HK-2 (cell line): ENCODE results near the gene ITPKB.
A peak's percentile ranks its signal among the peaks of the same experiment; 100 is the strongest.

ENCODE experiments used
- DNase-seq: peaks from one replicate; pipeline ENCODE4 v3.0.0-alpha.2; 2018; ENCODE audit not compliant: unreplicated experiment

ITPKB gene

GRCh38 chr1:226704169-226704937 is 34.7 kb downstream of the ITPKB start:
- no peak for DNase-seq

- peak; percentile 78 for DNase-seq
Measured at GRCh38 chr1:226702957-226703831, 35.9 kb downstream of the ITPKB start.

GRCh38 chr1:226702318-226702956 is 36.6 kb downstream of the ITPKB start:
- DNase-seq: no peak

- DNase-seq: no peak
Measured at GRCh38 chr1:226700861-226701260, 38.2 kb downstream of the ITPKB start.

- DNase-seq: no peak
Measured at GRCh38 chr1:226699166-226699565, 39.9 kb downstream of the ITPKB start.

- DNase-seq: no peak
Measured at GRCh38 chr1:226698659-226699058, 40.4 kb downstream of the ITPKB start.

- no peak for DNase-seq
Measured at GRCh38 chr1:226697929-226698544, 41.0 kb downstream of the ITPKB start.

- DNase-seq: no peak
Measured at GRCh38 chr1:226697151-226697928, 41.7 kb downstream of the ITPKB start.

GRCh38 chr1:226696547-226696946 is 42.5 kb downstream of the ITPKB start:
- no peak for DNase-seq

- no peak for DNase-seq
Measured at GRCh38 chr1:226695335-226695900, 43.7 kb downstream of the ITPKB start.

GRCh38 chr1:226692823-226693222 is 46.3 kb downstream of the ITPKB start:
- no peak for DNase-seq

GRCh38 chr1:226692051-226692792 is 46.9 kb downstream of the ITPKB start:
- no peak for DNase-seq

GRCh38 chr1:226691247-226691646 is 47.8 kb downstream of the ITPKB start:
- no peak for DNase-seq

- DNase-seq: no peak
Measured at GRCh38 chr1:226690460-226690982, 48.6 kb downstream of the ITPKB start.

- no peak for DNase-seq
Measured at GRCh38 chr1:226688808-226689207, 50.3 kb downstream of the ITPKB start.

GRCh38 chr1:226688056-226688748 is 50.9 kb downstream of the ITPKB start:
- no peak for DNase-seq

- no peak for DNase-seq
Measured at GRCh38 chr1:226687426-226687825, 51.7 kb downstream of the ITPKB start.

GRCh38 chr1:226686440-226687425 is 52.3 kb downstream of the ITPKB start:
- DNase-seq: no peak
